HG03139 (cell line): ENCODE data around the gene GPR183.

ENCODE experiments used
- ATAC-seq: cut with Tn5 transposase; IDR thresholded peaks from one replicate; pipeline ENCODE4 v1.9.1; 2021; ENCODE audit not compliant: unreplicated experiment

Gene GPR183

GRCh38 chr13:99313501-99313900 lies 6.3 kb upstream of the GPR183 start:
- ATAC-seq, result no peak

- ATAC-seq, result peak; percentile 43
These were observed 5.3 kb upstream of the GPR183 start for GRCh38 chr13:99312493-99312883.

- no peak for ATAC-seq
These were observed 4.7 kb upstream of the GPR183 start for GRCh38 chr13:99311748-99312492.

- no peak for ATAC-seq
These were observed 3.9 kb upstream of the GPR183 start for GRCh38 chr13:99311137-99311536.

- no peak for ATAC-seq
These were observed 3.3 kb upstream of the GPR183 start for GRCh38 chr13:99310382-99311031.

- no peak for ATAC-seq
These were observed 1.4 kb upstream of the GPR183 start for GRCh38 chr13:99308471-99309087.

- ATAC-seq, result no peak
These were observed 595 bp upstream of the GPR183 start for GRCh38 chr13:99307648-99308339.

GRCh38 chr13:99305566-99305965 lies 1.6 kb downstream of the GPR183 start:
- ATAC-seq, result no peak

- no peak for ATAC-seq
These were observed 2.0 kb downstream of the GPR183 start for GRCh38 chr13:99305158-99305557.

- ATAC-seq, result no peak
These were observed 2.7 kb downstream of the GPR183 start for GRCh38 chr13:99304541-99304940.

- no peak for ATAC-seq
These were observed 3.2 kb downstream of the GPR183 start for GRCh38 chr13:99303863-99304521.

GRCh38 chr13:99302637-99303505 lies 4.3 kb downstream of the GPR183 start:
- ATAC-seq, result no peak

- no peak for ATAC-seq
These were observed 5.1 kb downstream of the GPR183 start for GRCh38 chr13:99301913-99302636.

GRCh38 chr13:99301056-99301838 lies 6.0 kb downstream of the GPR183 start:
- ATAC-seq, result no peak

GRCh38 chr13:99299920-99300341 lies 7.3 kb downstream of the GPR183 start:
- no peak for ATAC-seq

- no peak for ATAC-seq
These were observed 7.8 kb downstream of the GPR183 start for GRCh38 chr13:99299256-99299919.

- no peak for ATAC-seq
These were observed 9.1 kb downstream of the GPR183 start for GRCh38 chr13:99298056-99298455.

- ATAC-seq, result no peak
These were observed 9.9 kb downstream of the GPR183 start for GRCh38 chr13:99297331-99297730.
